AG20443 (cell line): ENCODE data around the gene GRAMD1C.

Experiments
- DNase-seq: peaks from one replicate; pipeline ENCODE4 v3.0.0; 2012; ENCODE audit warnings: low spot score, mixed read lengths

Gene GRAMD1C

GRCh38 chr3:113952921-113953320 lies 114.3 kb downstream of the GRAMD1C start:
- DNase-seq, result no peak

GRCh38 chr3:113953677-113954076 lies 115.1 kb downstream of the GRAMD1C start:
- DNase-seq, result no peak

DNA sequence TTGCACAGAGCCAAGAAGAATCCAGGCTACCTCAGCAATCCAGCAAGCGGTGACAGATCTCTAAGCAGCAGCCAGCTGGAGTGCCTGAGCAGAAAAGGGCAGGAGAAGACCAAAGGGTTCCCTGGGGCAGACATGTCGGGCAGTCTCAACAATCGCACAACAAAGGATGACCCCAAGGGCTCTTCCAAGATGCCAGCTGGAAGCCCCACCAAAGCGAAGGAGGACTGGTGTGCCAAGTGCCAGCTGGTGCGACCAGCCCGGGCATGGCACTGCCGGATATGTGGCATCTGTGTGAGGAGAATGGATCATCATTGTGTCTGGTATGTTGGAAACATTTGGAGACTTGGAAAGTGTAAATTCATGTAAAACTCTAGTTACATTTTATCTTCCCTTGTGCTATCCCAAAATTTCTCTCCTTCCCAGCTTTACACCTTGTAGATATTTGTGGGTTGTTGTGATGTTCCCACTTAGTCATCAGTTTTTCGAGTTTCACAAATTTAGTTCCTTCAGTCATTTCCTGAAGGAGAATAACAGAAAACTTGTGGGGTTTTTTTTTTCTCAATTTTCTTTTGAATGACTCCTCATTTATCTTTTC lies 115.6 kb downstream of the GRAMD1C start:
- no peak for DNase-seq

- no peak for DNase-seq
These were observed 125.3 kb downstream of the GRAMD1C start for GRCh38 chr3:113963879-113964278.

- no peak for DNase-seq
These were observed 127.6 kb downstream of the GRAMD1C start for GRCh38 chr3:113966172-113966571.

DNA sequence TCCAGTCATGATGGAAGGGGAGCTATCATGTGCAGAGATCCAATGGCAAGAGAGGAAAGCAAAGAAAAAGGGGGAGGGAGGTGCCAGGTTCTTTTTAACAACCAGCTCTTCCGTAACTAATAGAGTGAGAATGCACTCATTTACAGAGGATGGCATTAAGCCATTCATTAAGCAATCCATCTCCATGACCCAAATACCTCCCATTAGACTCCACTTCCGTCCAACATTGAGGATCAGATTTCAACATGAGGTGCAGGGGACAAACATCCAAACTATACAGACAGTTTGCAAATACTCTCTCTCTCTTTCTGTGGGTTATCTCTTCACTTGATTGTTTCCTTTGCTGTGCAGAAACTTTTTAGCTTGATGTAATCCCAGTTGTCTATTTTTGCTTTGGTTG lies 130.4 kb downstream of the GRAMD1C start:
- DNase-seq, result peak; percentile 27

GRCh38 chr3:113977822-113978221 lies 139.2 kb downstream of the GRAMD1C start:
- DNase-seq, result no peak

GRCh38 chr3:113979916-113980315 lies 141.3 kb downstream of the GRAMD1C start:
- no peak for DNase-seq

- DNase-seq, result no peak
These were observed 143.2 kb downstream of the GRAMD1C start for GRCh38 chr3:113981803-113982202.

- DNase-seq, result no peak
These were observed 145.0 kb downstream of the GRAMD1C start for GRCh38 chr3:113983544-113983943.

GRCh38 chr3:113985541-113985940 lies 147.0 kb downstream of the GRAMD1C start:
- no peak for DNase-seq
